ENCODE results near the gene PLD5.

DNA sequence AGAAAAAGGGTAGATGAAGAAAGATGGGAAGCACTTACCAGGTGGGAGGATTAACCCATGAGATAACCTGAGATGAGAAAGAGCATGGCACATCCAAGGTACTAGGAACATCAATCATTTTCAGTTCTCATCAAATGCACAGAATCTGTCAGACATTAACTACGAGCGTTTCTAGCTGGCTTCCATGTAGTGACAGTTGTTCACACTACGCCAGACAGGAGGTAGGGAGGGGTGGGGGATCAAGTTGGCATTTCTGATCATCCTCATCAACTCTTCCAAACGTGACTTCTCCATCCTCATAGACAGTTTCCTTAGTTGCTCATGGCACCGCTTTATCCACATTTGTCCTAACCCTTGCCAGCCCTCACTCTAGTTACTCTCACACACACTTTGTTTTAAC lies 120.2 kb downstream of the PLD5 start:
- TF ChIP-seq, protein P1, sequence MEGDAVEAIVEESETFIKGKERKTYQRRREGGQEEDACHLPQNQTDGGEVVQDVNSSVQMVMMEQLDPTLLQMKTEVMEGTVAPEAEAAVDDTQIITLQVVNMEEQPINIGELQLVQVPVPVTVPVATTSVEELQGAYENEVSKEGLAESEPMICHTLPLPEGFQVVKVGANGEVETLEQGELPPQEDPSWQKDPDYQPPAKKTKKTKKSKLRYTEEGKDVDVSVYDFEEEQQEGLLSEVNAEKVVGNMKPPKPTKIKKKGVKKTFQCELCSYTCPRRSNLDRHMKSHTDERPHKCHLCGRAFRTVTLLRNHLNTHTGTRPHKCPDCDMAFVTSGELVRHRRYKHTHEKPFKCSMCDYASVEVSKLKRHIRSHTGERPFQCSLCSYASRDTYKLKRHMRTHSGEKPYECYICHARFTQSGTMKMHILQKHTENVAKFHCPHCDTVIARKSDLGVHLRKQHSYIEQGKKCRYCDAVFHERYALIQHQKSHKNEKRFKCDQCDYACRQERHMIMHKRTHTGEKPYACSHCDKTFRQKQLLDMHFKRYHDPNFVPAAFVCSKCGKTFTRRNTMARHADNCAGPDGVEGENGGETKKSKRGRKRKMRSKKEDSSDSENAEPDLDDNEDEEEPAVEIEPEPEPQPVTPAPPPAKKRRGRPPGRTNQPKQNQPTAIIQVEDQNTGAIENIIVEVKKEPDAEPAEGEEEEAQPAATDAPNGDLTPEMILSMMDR (IDR thresholded peaks at IDR 0.05) = no peak
- TF ChIP-seq POLR2AphosphoS5 (IDR thresholded peaks at IDR 0.05; ENCODE audit: low read depth, low read length) = no peak
- TF ChIP-seq, protein P2, sequence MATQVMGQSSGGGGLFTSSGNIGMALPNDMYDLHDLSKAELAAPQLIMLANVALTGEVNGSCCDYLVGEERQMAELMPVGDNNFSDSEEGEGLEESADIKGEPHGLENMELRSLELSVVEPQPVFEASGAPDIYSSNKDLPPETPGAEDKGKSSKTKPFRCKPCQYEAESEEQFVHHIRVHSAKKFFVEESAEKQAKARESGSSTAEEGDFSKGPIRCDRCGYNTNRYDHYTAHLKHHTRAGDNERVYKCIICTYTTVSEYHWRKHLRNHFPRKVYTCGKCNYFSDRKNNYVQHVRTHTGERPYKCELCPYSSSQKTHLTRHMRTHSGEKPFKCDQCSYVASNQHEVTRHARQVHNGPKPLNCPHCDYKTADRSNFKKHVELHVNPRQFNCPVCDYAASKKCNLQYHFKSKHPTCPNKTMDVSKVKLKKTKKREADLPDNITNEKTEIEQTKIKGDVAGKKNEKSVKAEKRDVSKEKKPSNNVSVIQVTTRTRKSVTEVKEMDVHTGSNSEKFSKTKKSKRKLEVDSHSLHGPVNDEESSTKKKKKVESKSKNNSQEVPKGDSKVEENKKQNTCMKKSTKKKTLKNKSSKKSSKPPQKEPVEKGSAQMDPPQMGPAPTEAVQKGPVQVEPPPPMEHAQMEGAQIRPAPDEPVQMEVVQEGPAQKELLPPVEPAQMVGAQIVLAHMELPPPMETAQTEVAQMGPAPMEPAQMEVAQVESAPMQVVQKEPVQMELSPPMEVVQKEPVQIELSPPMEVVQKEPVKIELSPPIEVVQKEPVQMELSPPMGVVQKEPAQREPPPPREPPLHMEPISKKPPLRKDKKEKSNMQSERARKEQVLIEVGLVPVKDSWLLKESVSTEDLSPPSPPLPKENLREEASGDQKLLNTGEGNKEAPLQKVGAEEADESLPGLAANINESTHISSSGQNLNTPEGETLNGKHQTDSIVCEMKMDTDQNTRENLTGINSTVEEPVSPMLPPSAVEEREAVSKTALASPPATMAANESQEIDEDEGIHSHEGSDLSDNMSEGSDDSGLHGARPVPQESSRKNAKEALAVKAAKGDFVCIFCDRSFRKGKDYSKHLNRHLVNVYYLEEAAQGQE (IDR thresholded peaks at IDR 0.05; ENCODE audit: low read depth, low read length) = no peak
